Liver (tissue), 9 donors: ENCODE data around the gene TMEM233. TPM values are rescaled to one million over a fixed set of nuclear protein-coding genes. Genes with fewer than 3 reads are reported as not detected.

Experiments used
- DNase-seq: peaks from one replicate; pipeline ENCODE4 v3.0.0-alpha.2; 2017; ENCODE audit warnings: low spot score
- H3K27ac ChIP-seq, 2 donors: one replicate each; pipeline ENCODE4 v1.7.0; 2013; ENCODE audit warnings: inconsistent platforms in 2 of 2, low read length in 2 of 2, control low read depth in 1 of 2, low read depth in 1 of 2, mild to moderate bottlenecking in 1 of 2
- H3K27me3 ChIP-seq, 4 donors: one replicate each; pipeline versions ENCODE4 v1.6.1 to v1.7.0; 2013; ENCODE audit warnings: low read length in 3 of 4, inconsistent platforms in 1 of 4, mild to moderate bottlenecking in 1 of 4, moderate library complexity in 1 of 4; ENCODE audit not compliant: control insufficient read depth in 4 of 4, insufficient read depth in 4 of 4
- H3K36me3 ChIP-seq, 4 donors: one replicate each; pipeline versions ENCODE4 v1.6.1 to v1.7.0; 2013; ENCODE audit warnings: low read length in 3 of 4, mild to moderate bottlenecking in 3 of 4, low read depth in 1 of 4, moderate library complexity in 1 of 4; ENCODE audit not compliant: control insufficient read depth in 4 of 4, insufficient read depth in 3 of 4
- H3K4me1 ChIP-seq, 4 donors: one replicate each; pipeline versions ENCODE4 v1.6.1 to v1.7.0; 2013; ENCODE audit warnings: low read length in 3 of 4, mild to moderate bottlenecking in 3 of 4, moderate library complexity in 1 of 4; ENCODE audit not compliant: control insufficient read depth in 4 of 4, insufficient read depth in 4 of 4
- H3K4me3 ChIP-seq, 3 donors: one replicate each; pipeline versions ENCODE4 v1.6.1 to v1.7.0; 2013; ENCODE audit warnings: low read length in 3 of 3, control low read depth in 1 of 3, low read depth in 1 of 3, mild to moderate bottlenecking in 1 of 3
- H3K9ac ChIP-seq, 2 donors: one replicate each; pipeline ENCODE4 v1.7.0; 2013; ENCODE audit warnings: low read length in 2 of 2, mild to moderate bottlenecking in 2 of 2, moderate library complexity in 2 of 2, control low read depth in 1 of 2, low read depth in 1 of 2
- H3K9me3 ChIP-seq, 4 donors: one replicate each; pipeline versions ENCODE4 v1.6.1 to v1.7.0; 2013; ENCODE audit warnings: low read length in 3 of 4; ENCODE audit not compliant: control insufficient read depth in 4 of 4
- EGR1 ChIP-seq, 2 donors: IDR thresholded peaks; 2 replicates each; pipeline ENCODE4 v1.6.1; 2016 to 2018; ENCODE audit warnings: antibody characterized with exemption in 2 of 2, low read depth in 2 of 2
- FOXA1 ChIP-seq: IDR thresholded peaks from 2 replicates; pipeline ENCODE4 v1.6.1; 2016; ENCODE audit warnings: antibody characterized with exemption
- FOXA2 ChIP-seq: IDR thresholded peaks from 2 replicates; pipeline ENCODE4 v1.6.1; 2016; ENCODE audit warnings: antibody characterized with exemption
- HNF4A ChIP-seq, 2 donors: conservative IDR thresholded peaks; 2 replicates each; pipeline ENCODE4 v1.6.1; 2016; ENCODE audit warnings: antibody characterized with exemption in 2 of 2, mild to moderate bottlenecking in 2 of 2
- HNF4G ChIP-seq: IDR thresholded peaks from 2 replicates; pipeline ENCODE4 v1.6.1; 2016; ENCODE audit warnings: antibody characterized with exemption
- JUND ChIP-seq, 2 donors: IDR thresholded peaks; 2 replicates each; pipeline ENCODE4 v1.6.1; 2016; ENCODE audit warnings: antibody characterized with exemption in 2 of 2
- NR2F2 ChIP-seq: IDR thresholded peaks from 2 replicates; pipeline ENCODE4 v1.6.1; 2016; ENCODE audit warnings: antibody characterized with exemption
- RAD21 ChIP-seq, 2 donors: IDR thresholded peaks; 2 replicates each; pipeline ENCODE4 v1.6.1; 2016; ENCODE audit warnings: antibody characterized with exemption in 2 of 2, mild to moderate bottlenecking in 2 of 2
- REST ChIP-seq: IDR thresholded peaks from 2 replicates; pipeline ENCODE4 v1.6.1; 2016; ENCODE audit warnings: antibody characterized with exemption, mild to moderate bottlenecking
- RXRA ChIP-seq, 2 donors: IDR thresholded peaks; 2 replicates each; pipeline ENCODE4 v1.6.1; 2017 to 2018; ENCODE audit warnings: antibody characterized with exemption in 2 of 2, mild to moderate bottlenecking in 1 of 2
- SP1 ChIP-seq: IDR thresholded peaks from 2 replicates; pipeline ENCODE4 v1.6.1; 2018; ENCODE audit warnings: antibody characterized with exemption, mild to moderate bottlenecking
- YY1 ChIP-seq: IDR thresholded peaks from 2 replicates; pipeline ENCODE4 v1.6.1; 2016; ENCODE audit warnings: antibody characterized with exemption, mild to moderate bottlenecking
- WGBS: extraction: QIAGEN DNeasy Blood & Tissue Kit; methylation state at CpG from one replicate; pipeline ENCODE4 v1.1.7; 2013; 5-methylcytosine and 5-hydroxymethylcytosine counted together
- polyA plus RNA-seq, 2 donors: library from polyadenylated mRNA; stranded (reverse) in 1 of 2; unstranded in 1 of 2; fragments of 200-250 nt in 1 of 2; fragments of >200 nt in 1 of 2; fragmentation: Nextera tagmentation in 1 of 2; extraction: Ambion mirVana in 1 of 2; gene quantifications; one replicate each; pipeline versions ENCODE4 v1.2.1 to v1.2.3, GENCODE V29; 2013 to 2015
- total RNA-seq, 2 donors: library from RNA; depleted of rRNA; stranded (reverse); fragments of >200 nt; gene quantifications; one replicate each; pipeline ENCODE4 v1.2.3, GENCODE V29; 2014
- donor health status: healthy.
- donor health status: healthy.
- donor health status: healthy.
- donor health status: healthy.
- donor health status: healthy.

The TMEM233 gene
- total and polyA plus RNA-seq, 4 donors = 0.05 to 0.17 (median 0.09) TPM

DNA sequence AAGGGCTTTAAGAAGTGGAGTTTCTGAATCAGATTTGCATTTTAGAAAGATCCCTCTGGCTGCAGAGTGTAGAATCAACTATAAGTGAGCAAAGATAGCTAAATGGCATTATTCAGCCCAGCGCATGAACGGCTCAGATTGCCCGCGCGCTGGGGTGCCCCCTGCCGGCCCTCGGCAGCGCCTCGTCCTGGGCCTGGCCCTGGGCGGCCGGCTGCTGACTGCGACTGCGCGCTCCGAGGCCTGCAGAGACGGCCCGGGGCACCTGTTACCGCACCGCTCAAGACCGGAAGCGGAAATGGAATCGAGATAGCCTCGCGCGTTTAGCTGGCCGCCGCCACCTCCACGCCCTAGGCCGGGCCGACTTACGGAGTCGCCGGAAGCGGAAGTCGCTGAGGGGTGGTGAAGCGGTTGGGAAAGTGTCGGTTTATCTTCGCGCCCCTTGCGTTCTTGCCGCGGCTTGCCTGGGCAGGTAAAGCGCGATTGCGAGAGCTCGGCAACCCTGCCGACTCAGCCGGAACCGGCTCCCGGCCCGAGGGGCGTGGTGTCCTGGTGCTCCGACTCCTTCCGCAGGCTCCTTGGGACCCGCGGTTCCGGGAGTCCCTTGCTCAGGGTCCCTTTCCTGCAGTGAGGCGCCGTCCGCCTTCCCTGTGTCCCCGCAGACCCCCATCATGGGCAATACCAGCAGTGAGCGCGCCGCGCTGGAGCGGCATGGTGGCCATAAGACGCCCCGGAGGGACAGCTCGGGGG is 74.2 kb downstream of the TMEM233 start, which contains the start of gene PRKAB1 (continued):
- TF ChIP-seq SP1 (peak; percentile 53), RXRA (IDR thresholded peaks at IDR 0.05) (peak; percentile 32 to 44), HNF4G (no peak), NR2F2 (peak; percentile 35), FOXA2 (no peak)

DNA sequence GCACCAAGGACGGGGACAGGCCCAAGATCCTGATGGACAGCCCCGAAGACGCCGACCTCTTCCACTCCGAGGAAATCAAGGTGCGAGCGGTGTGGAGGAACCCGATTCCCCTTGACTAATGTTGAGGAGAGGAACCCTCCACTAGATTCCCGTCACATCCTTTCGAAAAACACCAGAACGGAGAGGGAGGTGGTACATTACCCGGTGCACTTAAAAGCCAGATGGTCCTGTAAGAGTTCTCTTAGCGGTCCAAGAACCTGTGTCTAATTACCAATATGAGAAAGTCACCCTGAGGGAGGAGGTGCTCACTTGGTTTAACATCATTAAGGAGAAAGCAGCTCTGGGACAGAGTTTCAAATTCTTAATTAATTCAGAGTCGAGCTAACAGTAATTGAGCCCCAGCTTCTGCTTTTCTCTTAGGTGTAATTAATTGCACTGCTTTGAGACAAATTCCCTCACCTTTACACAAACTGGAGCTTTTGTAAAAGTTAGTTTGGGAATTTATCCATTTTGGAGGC is 74.8 kb downstream of the TMEM233 start:
- DNase-seq = no peak
- H3K36me3 ChIP-seq = peaks cover 3 to 18% (median 7%) of the 10 kb centered on the region in 4 donors
- peak overlapping the region; percentile 81 to 99 (median 92) for H3K4me3 ChIP-seq
- 3% methylated on average over 14 of the region's 14 CpGs for WGBS
- no peaks in the 10 kb centered on the region for H3K27me3 ChIP-seq
- TF ChIP-seq SP1 = no peak
- TF ChIP-seq YY1 = no peak
- TF ChIP-seq FOXA1 = no peak
- TF ChIP-seq JUND (IDR thresholded peaks at IDR 0.05) = no peak
- H3K9ac ChIP-seq = peak overlapping the region; percentile 66 to 84
- H3K4me1 ChIP-seq = peaks cover 4 to 24% (median 16%) of the 10 kb centered on the region in 4 donors
- H3K9me3 ChIP-seq = no peaks in the 10 kb centered on the region
- H3K27ac ChIP-seq = peak overlapping the region; percentile 65 to 88

- no peak overlapping the region for H3K9ac ChIP-seq
- TF ChIP-seq HNF4A (conservative IDR thresholded peaks at IDR 0.05) (peak in 1 of 2 donors; percentile 42), FOXA2 (no peak), HNF4G (no peak), JUND (IDR thresholded peaks at IDR 0.05) (no peak), YY1 (no peak), EGR1 (IDR thresholded peaks at IDR 0.05; ENCODE audit: low read depth in 2 of 2) (no peak), REST (no peak), RXRA (IDR thresholded peaks at IDR 0.05) (peak in 1 of 2 donors; percentile 39), RAD21 (IDR thresholded peaks at IDR 0.05) (no peak)
- H3K36me3 ChIP-seq = peaks cover 3 to 33% (median 15%) of the 10 kb centered on the region in 4 donors
- peaks cover 4 to 24% (median 16%) of the 10 kb centered on the region in 4 donors for H3K4me1 ChIP-seq
- H3K4me3 ChIP-seq = peak overlapping the region in 1 of 3 donors; percentile 2
- no peaks in the 10 kb centered on the region for H3K9me3 ChIP-seq
- H3K27me3 ChIP-seq = no peaks in the 10 kb centered on the region
- 36% methylated on average over 11 of the region's 11 CpGs for WGBS
- DNase-seq = no peak
- H3K27ac ChIP-seq = peak overlapping the region in 1 of 2 donors; percentile 14
These were observed 76.3 kb downstream of the TMEM233 start for GRCh38 chr12:119669744-119670472.
